DOHH2 (cell line): ENCODE data around the gene HLA-A.

Experiments used
- H3F3A ChIP-seq: fragments of 200-600 bp; sonication (generic), shearing (Covaris generic); 2 replicates; pipeline ENCODE4 v1.6.0; 2016; ENCODE audit warnings: antibody characterized with exemption, mild to moderate bottlenecking; ENCODE audit not compliant: control insufficient read depth, insufficient read depth
- H3K27ac ChIP-seq: fragments of 200-600 bp; sonication (generic); 2 replicates; pipeline ENCODE4 v1.5.1; 2014; ENCODE audit warnings: low read depth, mild to moderate bottlenecking, low read length, moderate library complexity
- H3K27me3 ChIP-seq: fragments of 200-600 bp; sonication (generic); 2 replicates; pipeline ENCODE4 v1.6.1; 2014; ENCODE audit warnings: mild to moderate bottlenecking, low read length, mixed read lengths; ENCODE audit not compliant: control insufficient read depth
- H3K36me3 ChIP-seq: fragments of 200-600 bp; sonication (generic); 2 replicates; pipeline ENCODE4 v1.6.1; 2014; ENCODE audit warnings: mild to moderate bottlenecking, low read length, moderate library complexity, mixed read lengths; ENCODE audit not compliant: control insufficient read depth
- H3K4me1 ChIP-seq: fragments of 200-600 bp; sonication (generic); 2 replicates; pipeline ENCODE4 v1.6.1; 2014; ENCODE audit warnings: mild to moderate bottlenecking, low read length, mixed read lengths; ENCODE audit not compliant: control insufficient read depth
- H3K4me2 ChIP-seq: fragments of 200-600 bp; sonication (generic); 2 replicates; pipeline ENCODE4 v1.6.0; 2014; ENCODE audit warnings: mild to moderate bottlenecking, low read length, moderate library complexity
- H3K4me3 ChIP-seq: fragments of 200-600 bp; sonication (generic); 2 replicates; pipeline ENCODE4 v1.5.1; 2014; ENCODE audit warnings: mild to moderate bottlenecking, low read length, mixed read lengths
- H3K79me2 ChIP-seq: fragments of 200-600 bp; sonication (generic); 2 replicates; pipeline ENCODE4 v1.6.1; 2014; ENCODE audit warnings: mild to moderate bottlenecking, low read length, mixed read lengths; ENCODE audit not compliant: control insufficient read depth
- H3K9me2 ChIP-seq: fragments of 200-600 bp; sonication (generic); replicated peaks from 2 replicates; pipeline ENCODE4 v1.6.1; 2014; ENCODE audit warnings: mild to moderate bottlenecking, low read length, mixed read lengths; ENCODE audit not compliant: control insufficient read depth
- H3K9me3 ChIP-seq: fragments of 200-600 bp; sonication (generic); 2 replicates; pipeline ENCODE4 v1.6.1; 2014; ENCODE audit warnings: antibody characterized with exemption, low read length, mixed read lengths; ENCODE audit not compliant: control insufficient read depth, insufficient read depth
- H4K20me1 ChIP-seq: fragments of 200-600 bp; sonication (generic); 2 replicates; pipeline ENCODE4 v1.6.0; 2014; ENCODE audit warnings: low read depth, mild to moderate bottlenecking, antibody characterized with exemption, low read length, moderate library complexity; ENCODE audit not compliant: control insufficient read depth, insufficient read depth
- EZH2phosphoT487 ChIP-seq: fragments of 200-600 bp; sonication (generic); IDR thresholded peaks from 2 replicates; pipeline ENCODE4 v1.6.1; 2017; ENCODE audit warnings: borderline replicate concordance, mild to moderate bottlenecking, antibody characterized with exemption, low read length, moderate library complexity, mixed read lengths
- TF ChIP-seq, protein P1 (sequence below): fragments of 200-600 bp; sonication (generic); IDR thresholded peaks from one replicate; pipeline ENCODE4 v1.5.1; 2014; ENCODE audit warnings: antibody characterized with exemption, mild to moderate bottlenecking, low read depth, low read length; ENCODE audit not compliant: poor library complexity, severe bottlenecking

Gene HLA-A

DNA sequence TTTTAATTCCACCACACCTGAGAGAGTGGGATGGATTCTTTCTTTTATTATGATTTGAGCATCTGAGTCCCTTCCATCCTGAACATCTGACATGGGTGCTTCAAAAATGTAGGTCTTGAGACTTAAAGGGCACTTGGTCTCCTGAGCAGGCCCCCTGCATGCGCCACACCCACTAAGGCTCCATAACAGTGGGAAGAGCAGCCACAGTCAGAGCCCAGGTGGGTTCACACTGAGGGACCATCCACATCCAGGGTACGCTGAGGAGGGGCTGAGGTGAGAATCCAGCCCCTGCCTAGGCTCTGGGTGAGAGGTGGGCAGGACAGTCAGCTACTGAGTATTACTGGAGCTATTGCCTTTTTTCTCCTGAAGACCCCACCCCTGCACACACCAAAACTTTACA lies 42.7 kb downstream of the HLA-A start:
- Histone ChIP-seq H3K36me3 (no peaks in the 10 kb centered on the region), H4K20me1 (no peaks in the 10 kb centered on the region), H3K79me2 (no peaks in the 10 kb centered on the region), H3K4me3 (no peak overlapping the region), H3K4me1 (peaks cover 7% of the 10 kb centered on the region; the same call in 1 of the 2 replicates), H3K9me3 (no peaks in the 10 kb centered on the region), H3K9me2 (no peaks in the 10 kb centered on the region), H3K4me2 (no peak overlapping the region), H3K27ac (no peak overlapping the region), H3F3A (no peaks in the 10 kb centered on the region), H3K27me3 (no peaks in the 10 kb centered on the region)
- TF ChIP-seq EZH2phosphoT487: no peak
- TF ChIP-seq, protein P1, sequence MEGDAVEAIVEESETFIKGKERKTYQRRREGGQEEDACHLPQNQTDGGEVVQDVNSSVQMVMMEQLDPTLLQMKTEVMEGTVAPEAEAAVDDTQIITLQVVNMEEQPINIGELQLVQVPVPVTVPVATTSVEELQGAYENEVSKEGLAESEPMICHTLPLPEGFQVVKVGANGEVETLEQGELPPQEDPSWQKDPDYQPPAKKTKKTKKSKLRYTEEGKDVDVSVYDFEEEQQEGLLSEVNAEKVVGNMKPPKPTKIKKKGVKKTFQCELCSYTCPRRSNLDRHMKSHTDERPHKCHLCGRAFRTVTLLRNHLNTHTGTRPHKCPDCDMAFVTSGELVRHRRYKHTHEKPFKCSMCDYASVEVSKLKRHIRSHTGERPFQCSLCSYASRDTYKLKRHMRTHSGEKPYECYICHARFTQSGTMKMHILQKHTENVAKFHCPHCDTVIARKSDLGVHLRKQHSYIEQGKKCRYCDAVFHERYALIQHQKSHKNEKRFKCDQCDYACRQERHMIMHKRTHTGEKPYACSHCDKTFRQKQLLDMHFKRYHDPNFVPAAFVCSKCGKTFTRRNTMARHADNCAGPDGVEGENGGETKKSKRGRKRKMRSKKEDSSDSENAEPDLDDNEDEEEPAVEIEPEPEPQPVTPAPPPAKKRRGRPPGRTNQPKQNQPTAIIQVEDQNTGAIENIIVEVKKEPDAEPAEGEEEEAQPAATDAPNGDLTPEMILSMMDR: no peak

DNA sequence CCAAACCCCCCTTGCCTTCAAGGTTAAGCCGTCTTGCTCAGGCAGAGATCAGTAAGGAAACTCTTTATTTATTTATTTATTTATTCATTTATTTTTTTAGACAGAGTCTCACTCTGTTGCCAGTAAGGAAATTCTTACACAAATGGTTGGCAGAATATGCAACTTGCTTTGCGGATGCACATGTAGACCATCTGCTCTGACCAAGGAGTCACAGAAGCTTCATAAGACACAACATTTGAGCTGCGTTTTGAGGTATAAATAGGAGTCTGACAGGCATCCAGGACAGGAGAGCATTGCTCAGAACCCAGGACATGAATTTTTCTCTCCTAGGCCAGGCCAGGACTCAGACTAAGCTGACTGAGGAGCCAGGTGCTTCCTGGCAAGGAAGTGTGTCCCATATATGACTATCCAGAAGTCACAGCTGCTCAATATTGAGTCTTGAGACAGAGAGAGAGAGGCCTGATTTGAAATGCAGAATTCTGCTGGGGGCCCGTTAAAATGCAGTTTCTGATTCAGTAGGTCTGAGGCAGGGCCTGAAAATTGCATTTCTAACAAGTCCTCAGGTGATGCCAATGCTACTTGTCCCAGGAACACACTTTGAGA lies 43.9 kb downstream of the HLA-A start:
- Histone ChIP-seq H3K4me2 (no peak overlapping the region), H4K20me1 (no peaks in the 10 kb centered on the region), H3K4me1 (peaks cover 19% of the 10 kb centered on the region), H3K4me3 (no peak overlapping the region), H3K27ac (no peak overlapping the region), H3K79me2 (no peaks in the 10 kb centered on the region), H3K27me3 (no peaks in the 10 kb centered on the region), H3F3A (no peaks in the 10 kb centered on the region), H3K36me3 (no peaks in the 10 kb centered on the region), H3K9me3 (no peaks in the 10 kb centered on the region), H3K9me2 (no peaks in the 10 kb centered on the region)
- no peak for TF ChIP-seq EZH2phosphoT487
- TF ChIP-seq, protein P1: no peak

- no peak for TF ChIP-seq EZH2phosphoT487
- TF ChIP-seq, protein P1: no peak
- no peaks in the 10 kb centered on the region for H3K36me3 ChIP-seq
- no peak overlapping the region for H3K4me3 ChIP-seq
- no peak overlapping the region for H3K4me2 ChIP-seq
- no peaks in the 10 kb centered on the region for H3K9me3 ChIP-seq
- H3K27me3 ChIP-seq: no peaks in the 10 kb centered on the region
- no peak overlapping the region for H3K27ac ChIP-seq
- no peaks in the 10 kb centered on the region for H4K20me1 ChIP-seq
- H3K4me1 ChIP-seq: peaks cover 21% of the 10 kb centered on the region
- no peaks in the 10 kb centered on the region for H3F3A ChIP-seq
- no peaks in the 10 kb centered on the region for H3K79me2 ChIP-seq
- H3K9me2 ChIP-seq: no peaks in the 10 kb centered on the region
Observed at GRCh38 chr6:29989211-29989610, 46.9 kb downstream of the HLA-A start.

DNA sequence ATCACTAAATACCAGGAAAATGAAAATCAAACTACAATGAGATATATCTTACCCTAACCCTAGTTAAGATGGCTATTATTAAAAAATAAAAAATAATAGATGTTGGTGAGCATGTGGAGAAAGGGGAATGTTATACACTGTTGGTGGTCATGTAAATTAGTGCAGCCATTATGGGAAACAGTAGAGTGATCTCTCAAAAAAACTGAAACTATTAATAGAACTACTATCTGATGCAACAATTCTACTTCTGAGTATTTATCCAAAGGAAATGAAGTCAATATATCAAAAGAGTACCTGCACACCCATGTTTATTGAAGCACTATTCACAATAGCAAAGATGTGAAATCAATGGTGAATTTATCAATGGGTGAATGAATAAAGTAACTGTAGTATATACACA lies 48.6 kb downstream of the HLA-A start:
- Histone ChIP-seq H3K4me1 (peaks cover 21% of the 10 kb centered on the region), H3K27ac (no peak overlapping the region), H3K4me2 (peak overlapping the region; percentile 48), H3K9me3 (no peaks in the 10 kb centered on the region), H3K36me3 (no peaks in the 10 kb centered on the region), H3K4me3 (peak overlapping the region; percentile 34), H3K79me2 (no peaks in the 10 kb centered on the region), H4K20me1 (no peaks in the 10 kb centered on the region), H3K9me2 (no peaks in the 10 kb centered on the region), H3F3A (no peaks in the 10 kb centered on the region), H3K27me3 (no peaks in the 10 kb centered on the region)
- TF ChIP-seq, protein P1: no peak
- no peak for TF ChIP-seq EZH2phosphoT487
